GM23338 (cell line): ENCODE measurements around the gene RAMACL.

ENCODE experiments used
- CREB1 ChIP-seq: fragments of 250-450 bp; sonication (Bioruptor Pico); IDR thresholded peaks from 2 replicates; pipeline ENCODE4 v1.5.0; 2020; ENCODE audit warnings: low read depth, mild to moderate bottlenecking, moderate library complexity
- EZH2 ChIP-seq: fragments of 200-600 bp; sonication (generic); IDR thresholded peaks from one replicate; pipeline ENCODE4 v1.8.0; 2017; ENCODE audit warnings: antibody characterized with exemption, mild to moderate bottlenecking, low read depth; ENCODE audit not compliant: unreplicated experiment
- EZH2phosphoT487 ChIP-seq: fragments of 200-600 bp; sonication (generic); IDR thresholded peaks from one replicate; pipeline ENCODE4 v1.8.1; 2018; ENCODE audit warnings: antibody characterized with exemption; ENCODE audit not compliant: unreplicated experiment
- JUNB ChIP-seq: IDR thresholded peaks from one replicate; pipeline ENCODE4 v1.6.1; 2016; ENCODE audit warnings: antibody characterized with exemption; ENCODE audit not compliant: unreplicated experiment
- POLR2AphosphoS5 ChIP-seq: IDR thresholded peaks from 2 replicates; pipeline ENCODE4 v1.6.1; 2016; ENCODE audit warnings: antibody characterized with exemption, low read depth
- STAT1 ChIP-seq: IDR thresholded peaks from one replicate; pipeline ENCODE4 v1.6.1; 2016; ENCODE audit warnings: antibody characterized with exemption; ENCODE audit not compliant: unreplicated experiment
- ZNF331 ChIP-seq: fragments of 250-450 bp; sonication (Bioruptor Pico); IDR thresholded peaks from 2 replicates; pipeline ENCODE4 v1.5.0; 2020; ENCODE audit warnings: low read depth, mild to moderate bottlenecking, moderate library complexity
- TF ChIP-seq, protein P1 (sequence below), 2 experiments: fragments of 200-600 bp in 1 of 2; sonication (generic) in 1 of 2; conservative IDR thresholded peaks; 2 replicates each; pipeline versions ENCODE4 v1.5.1 to v1.6.1; 2016 to 2017; ENCODE audit warnings: antibody characterized with exemption in 2 of 2, low read depth in 2 of 2, mild to moderate bottlenecking in 2 of 2, moderate library complexity in 1 of 2
- TF ChIP-seq, protein P2 (sequence below): IDR thresholded peaks from one replicate; pipeline ENCODE4 v1.6.1; 2018; ENCODE audit warnings: antibody characterized with exemption; ENCODE audit not compliant: unreplicated experiment

DNA sequence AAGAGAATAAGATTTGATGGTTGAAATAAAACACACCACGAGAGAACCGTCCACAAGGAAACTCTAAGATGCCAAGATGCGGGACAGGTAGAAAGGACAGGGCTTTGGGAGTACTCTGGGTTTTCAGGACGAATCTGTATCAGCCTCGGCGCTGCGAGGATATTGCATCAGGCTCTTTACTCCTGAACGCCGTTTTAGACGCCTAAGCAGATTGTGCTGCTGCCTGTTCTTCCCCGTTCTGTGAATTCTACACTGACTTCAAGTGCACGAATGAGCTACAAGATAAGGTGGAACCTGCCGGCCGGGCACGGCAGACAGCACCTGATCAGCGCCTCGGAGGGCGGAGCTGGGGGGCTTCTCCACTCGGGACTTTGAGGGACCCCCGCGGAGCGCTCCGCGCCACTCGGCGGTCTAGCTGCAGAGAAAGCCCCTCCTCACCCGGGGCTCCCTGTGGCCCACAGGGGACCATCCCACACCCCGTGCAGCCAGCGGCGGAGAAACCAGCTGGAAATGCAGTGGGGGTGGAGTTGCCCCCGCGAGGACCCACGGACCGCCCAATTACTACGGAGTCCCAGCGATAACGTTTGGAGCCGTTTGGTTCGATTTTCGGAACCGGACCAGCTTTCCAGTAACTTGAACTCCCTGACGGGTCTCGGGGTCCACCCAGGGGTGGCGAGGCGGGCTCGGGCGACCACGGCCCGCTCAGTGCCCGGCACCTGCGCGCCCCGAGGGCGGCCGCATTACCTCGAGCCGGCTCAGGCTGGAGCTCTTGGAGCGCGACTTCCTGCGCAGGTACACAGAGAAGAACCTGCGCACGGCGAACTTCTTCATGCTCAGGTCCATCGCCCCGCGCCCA, 39.9 kb upstream of the RAMACL start:
- TF ChIP-seq, protein P1, sequence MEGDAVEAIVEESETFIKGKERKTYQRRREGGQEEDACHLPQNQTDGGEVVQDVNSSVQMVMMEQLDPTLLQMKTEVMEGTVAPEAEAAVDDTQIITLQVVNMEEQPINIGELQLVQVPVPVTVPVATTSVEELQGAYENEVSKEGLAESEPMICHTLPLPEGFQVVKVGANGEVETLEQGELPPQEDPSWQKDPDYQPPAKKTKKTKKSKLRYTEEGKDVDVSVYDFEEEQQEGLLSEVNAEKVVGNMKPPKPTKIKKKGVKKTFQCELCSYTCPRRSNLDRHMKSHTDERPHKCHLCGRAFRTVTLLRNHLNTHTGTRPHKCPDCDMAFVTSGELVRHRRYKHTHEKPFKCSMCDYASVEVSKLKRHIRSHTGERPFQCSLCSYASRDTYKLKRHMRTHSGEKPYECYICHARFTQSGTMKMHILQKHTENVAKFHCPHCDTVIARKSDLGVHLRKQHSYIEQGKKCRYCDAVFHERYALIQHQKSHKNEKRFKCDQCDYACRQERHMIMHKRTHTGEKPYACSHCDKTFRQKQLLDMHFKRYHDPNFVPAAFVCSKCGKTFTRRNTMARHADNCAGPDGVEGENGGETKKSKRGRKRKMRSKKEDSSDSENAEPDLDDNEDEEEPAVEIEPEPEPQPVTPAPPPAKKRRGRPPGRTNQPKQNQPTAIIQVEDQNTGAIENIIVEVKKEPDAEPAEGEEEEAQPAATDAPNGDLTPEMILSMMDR (conservative IDR thresholded peaks at IDR 0.05; ENCODE audit: low read depth in 2 of 2), result no peak
- TF ChIP-seq POLR2AphosphoS5 (no peak), EZH2 (no peak), CREB1 (CRISPR knock-in tag) (no peak), JUNB (no peak), ZNF331 (no peak), STAT1 (no peak), EZH2phosphoT487 (no peak)
- TF ChIP-seq, protein P2, sequence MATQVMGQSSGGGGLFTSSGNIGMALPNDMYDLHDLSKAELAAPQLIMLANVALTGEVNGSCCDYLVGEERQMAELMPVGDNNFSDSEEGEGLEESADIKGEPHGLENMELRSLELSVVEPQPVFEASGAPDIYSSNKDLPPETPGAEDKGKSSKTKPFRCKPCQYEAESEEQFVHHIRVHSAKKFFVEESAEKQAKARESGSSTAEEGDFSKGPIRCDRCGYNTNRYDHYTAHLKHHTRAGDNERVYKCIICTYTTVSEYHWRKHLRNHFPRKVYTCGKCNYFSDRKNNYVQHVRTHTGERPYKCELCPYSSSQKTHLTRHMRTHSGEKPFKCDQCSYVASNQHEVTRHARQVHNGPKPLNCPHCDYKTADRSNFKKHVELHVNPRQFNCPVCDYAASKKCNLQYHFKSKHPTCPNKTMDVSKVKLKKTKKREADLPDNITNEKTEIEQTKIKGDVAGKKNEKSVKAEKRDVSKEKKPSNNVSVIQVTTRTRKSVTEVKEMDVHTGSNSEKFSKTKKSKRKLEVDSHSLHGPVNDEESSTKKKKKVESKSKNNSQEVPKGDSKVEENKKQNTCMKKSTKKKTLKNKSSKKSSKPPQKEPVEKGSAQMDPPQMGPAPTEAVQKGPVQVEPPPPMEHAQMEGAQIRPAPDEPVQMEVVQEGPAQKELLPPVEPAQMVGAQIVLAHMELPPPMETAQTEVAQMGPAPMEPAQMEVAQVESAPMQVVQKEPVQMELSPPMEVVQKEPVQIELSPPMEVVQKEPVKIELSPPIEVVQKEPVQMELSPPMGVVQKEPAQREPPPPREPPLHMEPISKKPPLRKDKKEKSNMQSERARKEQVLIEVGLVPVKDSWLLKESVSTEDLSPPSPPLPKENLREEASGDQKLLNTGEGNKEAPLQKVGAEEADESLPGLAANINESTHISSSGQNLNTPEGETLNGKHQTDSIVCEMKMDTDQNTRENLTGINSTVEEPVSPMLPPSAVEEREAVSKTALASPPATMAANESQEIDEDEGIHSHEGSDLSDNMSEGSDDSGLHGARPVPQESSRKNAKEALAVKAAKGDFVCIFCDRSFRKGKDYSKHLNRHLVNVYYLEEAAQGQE, result no peak
